Urinary bladder (tissue), 4 donors: ENCODE measurements around the gene AOAH. TPM values are rescaled to one million over a fixed set of nuclear protein-coding genes. Genes with fewer than 3 reads are reported as not detected.

Source experiments
- DNase-seq: peaks from one replicate; pipeline ENCODE4 v3.0.0-alpha.2; 2015; ENCODE audit errors: extremely low spot score
- H3K27ac ChIP-seq: one replicate; pipeline ENCODE4 v1.5.1; 2013; ENCODE audit warnings: low read depth, mild to moderate bottlenecking, moderate library complexity
- H3K36me3 ChIP-seq: one replicate; pipeline ENCODE4 v1.6.1; 2013; ENCODE audit warnings: mild to moderate bottlenecking, moderate library complexity; ENCODE audit not compliant: insufficient read depth
- H3K4me1 ChIP-seq: one replicate; pipeline ENCODE4 v1.6.1; 2013; ENCODE audit warnings: mild to moderate bottlenecking, moderate library complexity; ENCODE audit not compliant: insufficient read depth
- H3K4me3 ChIP-seq: one replicate; pipeline ENCODE4 v1.5.1; 2013; ENCODE audit warnings: low read depth, low read length
- WGBS: extraction: QIAGEN DNeasy Blood & Tissue Kit; methylation state at CpG from one replicate; pipeline ENCODE4 v1.1.7; 2013; 5-methylcytosine and 5-hydroxymethylcytosine counted together
- polyA plus RNA-seq: library from polyadenylated mRNA; stranded (reverse); fragments of 200-250 nt; gene quantifications from one replicate; pipeline ENCODE4 v1.2.3, GENCODE V29; 2013
- total RNA-seq: library from RNA; depleted of rRNA; stranded (reverse); fragments of >200 nt; gene quantifications from one replicate; pipeline ENCODE4 v1.2.3, GENCODE V29; 2014
- donor health status: healthy with polysubstance abuse.
- donor health status: healthy.

Gene AOAH
- total and polyA plus RNA-seq, 2 donors = 4.3 to 7.1 TPM

DNA sequence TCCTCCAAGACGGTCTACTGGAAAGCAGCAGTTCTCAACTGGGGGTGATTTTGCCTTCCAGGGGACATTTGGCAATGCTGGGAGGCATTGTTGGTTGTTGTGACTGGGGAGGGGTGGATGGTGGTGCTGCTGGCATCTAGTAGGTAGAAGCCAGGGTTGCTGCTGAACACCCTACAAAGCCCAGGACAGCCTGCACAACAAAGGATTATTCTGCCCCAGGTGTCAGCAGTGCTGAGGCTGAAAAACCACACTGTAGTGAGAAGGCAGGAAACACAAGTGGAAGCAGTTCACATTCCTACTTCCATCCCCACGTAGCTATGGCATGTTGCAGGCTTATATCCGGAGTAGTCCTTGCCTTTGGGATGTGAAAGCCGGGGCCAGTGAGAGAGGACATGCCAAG is 86.9 kb downstream of the AOAH start:
- Histone ChIP-seq H3K4me1 (no peaks in the 10 kb centered on the region), H3K27ac (no peak overlapping the region), H3K4me3 (no peak overlapping the region), H3K36me3 (no peaks in the 10 kb centered on the region)
- 66% methylated on average over 4 of the region's 4 CpGs for WGBS
- DNase-seq = no peak

- Histone ChIP-seq H3K27ac (no peak overlapping the region), H3K4me1 (no peaks in the 10 kb centered on the region), H3K4me3 (no peak overlapping the region), H3K36me3 (no peaks in the 10 kb centered on the region)
- WGBS = 79% methylated on average over 5 of the region's 5 CpGs
- DNase-seq = no peak
Observed at GRCh38 chr7:36636126-36636525, 88.2 kb downstream of the AOAH start.

DNA sequence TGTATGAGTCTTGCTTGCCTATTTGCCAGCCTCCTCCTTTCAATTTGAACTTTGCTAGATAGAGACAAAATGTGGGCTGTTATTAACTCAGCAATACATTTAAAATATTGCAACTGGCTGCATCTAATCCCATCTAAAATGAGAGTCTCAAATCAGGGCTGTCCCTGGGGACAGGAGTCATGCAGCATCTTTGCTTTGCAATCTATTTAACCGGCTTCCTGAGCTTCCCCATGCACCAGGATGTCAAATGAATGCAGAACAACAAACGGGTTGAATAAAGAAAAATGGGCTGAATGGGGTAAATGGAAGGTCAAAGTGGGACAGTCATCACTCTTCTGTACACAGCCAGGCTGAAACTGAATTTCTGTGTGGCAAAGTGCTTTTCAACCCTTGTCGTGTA is 89.2 kb downstream of the AOAH start:
- Histone ChIP-seq H3K4me3 (no peak overlapping the region), H3K36me3 (no peaks in the 10 kb centered on the region), H3K4me1 (no peaks in the 10 kb centered on the region), H3K27ac (no peak overlapping the region)
- 66% methylated on average over 3 of the region's 3 CpGs for WGBS
- DNase-seq = no peak

GRCh38 chr7:36633377-36633776 is 90.9 kb downstream of the AOAH start:
- WGBS = 79% methylated on average over 9 of the region's 9 CpGs
- DNase-seq = no peak
- Histone ChIP-seq H3K4me1 (no peaks in the 10 kb centered on the region), H3K4me3 (no peak overlapping the region), H3K27ac (no peak overlapping the region), H3K36me3 (no peaks in the 10 kb centered on the region)

- no peak for DNase-seq
- Histone ChIP-seq H3K36me3 (no peaks in the 10 kb centered on the region), H3K4me1 (no peaks in the 10 kb centered on the region), H3K27ac (no peak overlapping the region), H3K4me3 (no peak overlapping the region)
- WGBS = 83% methylated on average over 6 of the region's 6 CpGs
Observed at GRCh38 chr7:36630112-36630650, 94.1 kb downstream of the AOAH start.

GRCh38 chr7:36629351-36629750 is 94.9 kb downstream of the AOAH start:
- H3K27ac ChIP-seq = no peak overlapping the region

GRCh38 chr7:36627836-36628235 is 96.5 kb downstream of the AOAH start:
- 91% methylated on average over 6 of the region's 6 CpGs for WGBS
- Histone ChIP-seq H3K36me3 (no peaks in the 10 kb centered on the region), H3K4me1 (no peaks in the 10 kb centered on the region), H3K27ac (no peak overlapping the region), H3K4me3 (no peak overlapping the region)
- DNase-seq = no peak

More at GRCh38 chr7:36629351-36629750, 94.9 kb downstream of the AOAH start:
- no peak for DNase-seq
- no peaks in the 10 kb centered on the region for H3K36me3 ChIP-seq
- WGBS = 55% methylated on average over 1 of the region's 1 CpG
- H3K4me1 ChIP-seq = no peaks in the 10 kb centered on the region
- H3K4me3 ChIP-seq = no peak overlapping the region

DNA sequence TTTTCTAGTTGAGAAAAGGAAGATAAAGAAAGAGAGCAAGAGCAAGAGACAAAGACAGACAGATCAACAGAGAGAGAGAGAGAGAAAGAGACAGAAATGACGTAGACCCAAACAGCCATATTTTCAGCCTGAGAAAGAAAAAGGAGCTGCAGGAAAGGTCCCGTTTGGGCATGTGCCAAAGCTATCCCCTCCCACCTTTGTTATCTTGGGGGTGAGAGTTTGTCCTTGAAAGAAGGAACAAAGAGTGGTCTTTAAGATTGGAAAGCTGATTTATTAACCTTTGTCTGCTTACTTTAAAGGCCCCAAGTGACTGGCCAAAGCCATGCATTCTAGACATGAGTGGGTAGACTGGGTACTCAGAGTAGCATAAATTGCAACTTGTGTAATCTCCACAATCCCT is 98.2 kb downstream of the AOAH start:
- no peaks in the 10 kb centered on the region for H3K36me3 ChIP-seq
- 51% methylated on average over 2 of the region's 2 CpGs for WGBS
- H3K4me1 ChIP-seq = no peaks in the 10 kb centered on the region
- no peak overlapping the region for H3K27ac ChIP-seq
- DNase-seq = no peak
- no peak overlapping the region for H3K4me3 ChIP-seq

GRCh38 chr7:36625247-36625646 is 99.0 kb downstream of the AOAH start:
- DNase-seq = no peak
- H3K4me3 ChIP-seq = no peak overlapping the region
- H3K36me3 ChIP-seq = no peaks in the 10 kb centered on the region
- 22% methylated on average over 4 of the region's 4 CpGs for WGBS
- no peak overlapping the region for H3K27ac ChIP-seq
- no peaks in the 10 kb centered on the region for H3K4me1 ChIP-seq

DNA sequence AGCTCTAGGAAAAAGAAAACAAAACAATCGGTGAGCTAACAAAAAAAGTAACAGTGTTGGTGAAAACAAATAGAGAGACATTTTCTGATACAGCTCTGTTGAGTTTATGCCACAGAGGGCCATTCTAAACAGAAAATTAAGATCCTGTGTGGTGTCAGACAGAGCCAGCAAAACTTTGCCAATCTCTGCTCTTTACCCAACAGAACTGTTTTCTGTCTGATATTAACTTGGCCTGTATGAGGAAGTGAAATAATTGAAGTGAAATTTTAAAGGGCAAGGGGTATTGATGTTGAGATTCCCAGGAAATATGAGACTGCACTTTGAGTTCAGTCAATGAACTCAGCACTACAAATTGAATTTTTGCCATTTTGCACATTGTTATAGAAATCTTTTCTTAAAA is 101.0 kb downstream of the AOAH start:
- H3K4me3 ChIP-seq = no peak overlapping the region
- no peak for DNase-seq
- 68% methylated on average over 1 of the region's 1 CpG for WGBS
- no peak overlapping the region for H3K27ac ChIP-seq
- H3K36me3 ChIP-seq = no peaks in the 10 kb centered on the region
- H3K4me1 ChIP-seq = no peaks in the 10 kb centered on the region

GRCh38 chr7:36621396-36621795 is 102.9 kb downstream of the AOAH start:
- no peak overlapping the region for H3K27ac ChIP-seq
- no peak overlapping the region for H3K4me3 ChIP-seq
- H3K36me3 ChIP-seq = no peaks in the 10 kb centered on the region
- DNase-seq = no peak
- 60% methylated on average over 10 of the region's 10 CpGs for WGBS
- H3K4me1 ChIP-seq = no peaks in the 10 kb centered on the region

DNA sequence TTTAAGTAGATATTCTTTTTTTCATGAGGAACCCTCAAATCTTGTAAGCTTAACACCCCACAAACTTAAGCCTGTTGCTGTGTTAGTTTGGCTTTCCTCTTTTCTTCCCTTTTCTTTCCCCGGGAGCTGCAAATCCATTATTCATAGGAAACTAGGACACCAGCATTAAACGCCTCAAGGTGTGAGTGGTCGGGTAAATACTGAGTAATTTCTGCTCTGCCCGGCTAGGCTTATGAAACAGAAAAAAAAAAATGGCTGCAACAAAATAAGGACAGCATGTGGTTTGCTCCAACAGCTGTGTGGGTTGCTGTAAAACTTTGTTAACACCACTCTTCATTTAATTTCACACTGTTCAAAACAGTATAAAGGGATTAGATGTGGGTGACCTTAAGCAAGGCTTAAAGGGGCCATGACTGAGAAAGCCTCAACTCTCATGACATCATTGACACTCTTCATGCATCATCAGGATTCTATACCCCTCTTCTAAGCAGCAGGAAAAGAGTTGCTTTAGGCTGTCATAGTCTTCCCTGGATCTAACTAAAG is 104.1 kb downstream of the AOAH start:
- Histone ChIP-seq H3K36me3 (no peaks in the 10 kb centered on the region), H3K4me3 (no peak overlapping the region)
- WGBS = 38% methylated on average over 4 of the region's 4 CpGs

GRCh38 chr7:36617408-36617807 is 106.9 kb downstream of the AOAH start:
- Histone ChIP-seq H3K36me3 (no peaks in the 10 kb centered on the region), H3K27ac (no peak overlapping the region), H3K4me1 (no peaks in the 10 kb centered on the region), H3K4me3 (no peak overlapping the region)
- no peak for DNase-seq
- WGBS = 92% methylated on average over 1 of the region's 1 CpG

More for the DNA sequence above, 104.1 kb downstream of the AOAH start:
- no peak for DNase-seq
- Histone ChIP-seq H3K4me1 (no peaks in the 10 kb centered on the region), H3K27ac (no peak overlapping the region)

GRCh38 chr7:36615852-36616540 is 108.3 kb downstream of the AOAH start:
- Histone ChIP-seq H3K4me3 (no peak overlapping the region), H3K36me3 (no peaks in the 10 kb centered on the region), H3K27ac (no peak overlapping the region), H3K4me1 (no peaks in the 10 kb centered on the region)
- WGBS = 60% methylated on average over 10 of the region's 10 CpGs
- no peak for DNase-seq
